ENCODE measurements around the gene DEXI.

- TF ChIP-seq POLR2A (IDR thresholded peaks at IDR 0.05; ENCODE audit: low read depth) (no peak), CTCF (IDR thresholded peaks at IDR 0.05) (no peak), POLR2AphosphoS5 (IDR thresholded peaks at IDR 0.05) (no peak)
Observed at GRCh38 chr16:10990378-10990777, 48.1 kb upstream of the DEXI start.

Measured in esophagus muscularis mucosa (tissue), 3 donors.